Measurements from ENCODE around the gene DMRTC1B.
"Not testable (repeated sequence)": the region's sequence is repeated elsewhere in the genome, so short reads cannot be mapped to it uniquely, and the experiment has no call there.

The DMRTC1B gene

GRCh38 chrX:72745546-72745945 is 31.1 kb upstream of the DMRTC1B start:
- H3K27me3 ChIP-seq (ENCODE audit: control insufficient read depth in 3 of 3, insufficient read depth in 3 of 3, low read depth in 1 of 3, low read length in 3 of 3); H3K4ac ChIP-seq (ENCODE audit: low read length); H2BK120ac ChIP-seq (ENCODE audit: low read depth, low read length); DNase-seq (ENCODE audit: low spot score); H2AFZ ChIP-seq (ENCODE audit: low read length); H3K9ac ChIP-seq (ENCODE audit: low read depth, low read length, poor library complexity); H2AK5ac ChIP-seq (ENCODE audit: low read depth, low read length); H3K9me3 ChIP-seq (replicated peaks in 1 of 2; ENCODE audit: control insufficient read depth in 2 of 2, insufficient read depth in 1 of 2, low read depth in 1 of 2, low read length in 2 of 2); H2BK12ac ChIP-seq (ENCODE audit: low read length); H3K4me2 ChIP-seq (ENCODE audit: insufficient read depth, low read length, poor library complexity, severe bottlenecking); H4K8ac ChIP-seq (ENCODE audit: low read depth, low read length); H3K14ac ChIP-seq (ENCODE audit: low read length); H3K4me1 ChIP-seq (ENCODE audit: control insufficient read depth in 2 of 2, insufficient read depth in 1 of 2, low read depth in 1 of 2, low read length in 2 of 2); H3K23ac ChIP-seq (ENCODE audit: low read depth, low read length, poor library complexity); H2BK5ac ChIP-seq (ENCODE audit: low read length); H3K79me1 ChIP-seq (ENCODE audit: low read depth, low read length); H2BK15ac ChIP-seq (ENCODE audit: low read length); H3K27ac ChIP-seq (replicated peaks; ENCODE audit: low read length); H3K18ac ChIP-seq (ENCODE audit: low read length); H3K36me3 ChIP-seq (replicated peaks in 1 of 2; ENCODE audit: control insufficient read depth in 2 of 2, insufficient read depth in 2 of 2, low read length in 2 of 2); H3K4me3 ChIP-seq (ENCODE audit: low read length in 2 of 2); H4K91ac ChIP-seq (ENCODE audit: low read depth, low read length, poor library complexity): not testable (repeated sequence)
- WGBS, 2 donors (ENCODE audit: extremely low coverage in 2 of 2, insufficient read length in 2 of 2, insufficient replicate concordance in 1 of 2), result no CpG with 5 or more reads among the region's 7 CpGs

GRCh38 chrX:72748545-72748944 is 28.1 kb upstream of the DMRTC1B start:
- WGBS, 2 donors (ENCODE audit: extremely low coverage in 2 of 2, insufficient read length in 2 of 2, insufficient replicate concordance in 1 of 2), result no CpG with 5 or more reads among the region's 3 CpGs
- H4K91ac ChIP-seq (ENCODE audit: low read depth, low read length, poor library complexity); DNase-seq (ENCODE audit: low spot score); H3K18ac ChIP-seq (ENCODE audit: low read length); H3K79me1 ChIP-seq (ENCODE audit: low read depth, low read length); H2BK12ac ChIP-seq (ENCODE audit: low read length); H3K14ac ChIP-seq (ENCODE audit: low read length); H2AK5ac ChIP-seq (ENCODE audit: low read depth, low read length); H3K27me3 ChIP-seq (ENCODE audit: control insufficient read depth in 3 of 3, insufficient read depth in 3 of 3, low read depth in 1 of 3, low read length in 3 of 3); H3K23ac ChIP-seq (ENCODE audit: low read depth, low read length, poor library complexity); H3K9me3 ChIP-seq (replicated peaks in 1 of 2; ENCODE audit: control insufficient read depth in 2 of 2, insufficient read depth in 1 of 2, low read depth in 1 of 2, low read length in 2 of 2); H3K9ac ChIP-seq (ENCODE audit: low read depth, low read length, poor library complexity); H2BK15ac ChIP-seq (ENCODE audit: low read length); H3K4me1 ChIP-seq (ENCODE audit: control insufficient read depth in 2 of 2, insufficient read depth in 1 of 2, low read depth in 1 of 2, low read length in 2 of 2); H2BK120ac ChIP-seq (ENCODE audit: low read depth, low read length); H2BK5ac ChIP-seq (ENCODE audit: low read length); H3K4me2 ChIP-seq (ENCODE audit: insufficient read depth, low read length, poor library complexity, severe bottlenecking); H3K36me3 ChIP-seq (replicated peaks in 1 of 2; ENCODE audit: control insufficient read depth in 2 of 2, insufficient read depth in 2 of 2, low read length in 2 of 2); H4K8ac ChIP-seq (ENCODE audit: low read depth, low read length); H2AFZ ChIP-seq (ENCODE audit: low read length); H3K27ac ChIP-seq (replicated peaks; ENCODE audit: low read length); H3K4me3 ChIP-seq (ENCODE audit: low read length in 2 of 2); H3K4ac ChIP-seq (ENCODE audit: low read length): not testable (repeated sequence)

- not testable (repeated sequence) for H2BK15ac ChIP-seq (ENCODE audit: low read length); H3K23ac ChIP-seq (ENCODE audit: low read depth, low read length, poor library complexity); H3K27me3 ChIP-seq (ENCODE audit: control insufficient read depth in 3 of 3, insufficient read depth in 3 of 3, low read depth in 1 of 3, low read length in 3 of 3); H4K91ac ChIP-seq (ENCODE audit: low read depth, low read length, poor library complexity); H3K27ac ChIP-seq (replicated peaks; ENCODE audit: low read length); H4K8ac ChIP-seq (ENCODE audit: low read depth, low read length); H3K4me2 ChIP-seq (ENCODE audit: insufficient read depth, low read length, poor library complexity, severe bottlenecking); DNase-seq (ENCODE audit: low spot score); H3K14ac ChIP-seq (ENCODE audit: low read length); H3K9me3 ChIP-seq (replicated peaks in 1 of 2; ENCODE audit: control insufficient read depth in 2 of 2, insufficient read depth in 1 of 2, low read depth in 1 of 2, low read length in 2 of 2); H2BK12ac ChIP-seq (ENCODE audit: low read length); H3K36me3 ChIP-seq (replicated peaks in 1 of 2; ENCODE audit: control insufficient read depth in 2 of 2, insufficient read depth in 2 of 2, low read length in 2 of 2); H3K18ac ChIP-seq (ENCODE audit: low read length); H3K79me1 ChIP-seq (ENCODE audit: low read depth, low read length); H2BK120ac ChIP-seq (ENCODE audit: low read depth, low read length); H3K4me3 ChIP-seq (ENCODE audit: low read length in 2 of 2); H2BK5ac ChIP-seq (ENCODE audit: low read length); H2AFZ ChIP-seq (ENCODE audit: low read length); H3K9ac ChIP-seq (ENCODE audit: low read depth, low read length, poor library complexity); H2AK5ac ChIP-seq (ENCODE audit: low read depth, low read length); H3K4ac ChIP-seq (ENCODE audit: low read length); H3K4me1 ChIP-seq (ENCODE audit: control insufficient read depth in 2 of 2, insufficient read depth in 1 of 2, low read depth in 1 of 2, low read length in 2 of 2)
- no CpG with 5 or more reads among the region's 9 CpGs for WGBS, 2 donors (ENCODE audit: extremely low coverage in 2 of 2, insufficient read length in 2 of 2, insufficient replicate concordance in 1 of 2)
These were observed 16.2 kb upstream of the DMRTC1B start for GRCh38 chrX:72760454-72760853.

- WGBS, 2 donors (ENCODE audit: extremely low coverage in 2 of 2, insufficient read length in 2 of 2, insufficient replicate concordance in 1 of 2), result no CpG with 5 or more reads among the region's 15 CpGs
- not testable (repeated sequence) for H2AFZ ChIP-seq (ENCODE audit: low read length); H3K4ac ChIP-seq (ENCODE audit: low read length); H2BK15ac ChIP-seq (ENCODE audit: low read length); H3K9ac ChIP-seq (ENCODE audit: low read depth, low read length, poor library complexity); H3K14ac ChIP-seq (ENCODE audit: low read length); H3K36me3 ChIP-seq (replicated peaks in 1 of 2; ENCODE audit: control insufficient read depth in 2 of 2, insufficient read depth in 2 of 2, low read length in 2 of 2); H2BK120ac ChIP-seq (ENCODE audit: low read depth, low read length); H4K8ac ChIP-seq (ENCODE audit: low read depth, low read length); H3K4me2 ChIP-seq (ENCODE audit: insufficient read depth, low read length, poor library complexity, severe bottlenecking); H3K27ac ChIP-seq (replicated peaks; ENCODE audit: low read length); H3K79me1 ChIP-seq (ENCODE audit: low read depth, low read length); H3K27me3 ChIP-seq (ENCODE audit: control insufficient read depth in 3 of 3, insufficient read depth in 3 of 3, low read depth in 1 of 3, low read length in 3 of 3); H2AK5ac ChIP-seq (ENCODE audit: low read depth, low read length); H3K18ac ChIP-seq (ENCODE audit: low read length); H3K9me3 ChIP-seq (replicated peaks in 1 of 2; ENCODE audit: control insufficient read depth in 2 of 2, insufficient read depth in 1 of 2, low read depth in 1 of 2, low read length in 2 of 2); H2BK12ac ChIP-seq (ENCODE audit: low read length); H2BK5ac ChIP-seq (ENCODE audit: low read length); H3K23ac ChIP-seq (ENCODE audit: low read depth, low read length, poor library complexity); DNase-seq (ENCODE audit: low spot score); H3K4me3 ChIP-seq (ENCODE audit: low read length in 2 of 2); H4K91ac ChIP-seq (ENCODE audit: low read depth, low read length, poor library complexity); H3K4me1 ChIP-seq (ENCODE audit: control insufficient read depth in 2 of 2, insufficient read depth in 1 of 2, low read depth in 1 of 2, low read length in 2 of 2)
These were observed 739 bp downstream of the DMRTC1B start for GRCh38 chrX:72777467-72777790.
